Adrenal gland (tissue), 12 donors: ENCODE data around the gene TLR2. TPM values are rescaled to one million over a fixed set of nuclear protein-coding genes. Genes with fewer than 3 reads are reported as not detected.

Experiments used
- DNase-seq, 7 donors: peaks; one replicate each; pipeline ENCODE4 v3.0.0-alpha.2; 2019 to 2020
- H3K27ac ChIP-seq, 5 donors: fragments of 200-600 bp; sonication (generic) in 4 of 5; 1 replicate in 3 of 5; 2 replicates in 2 of 5; pipeline versions ENCODE4 v1.5.1 to v1.8.0; 2016 to 2020; ENCODE audit warnings: mild to moderate bottlenecking in 1 of 5
- H3K27me3 ChIP-seq: fragments of 200-600 bp; 2 replicates; pipeline ENCODE4 v1.8.0; 2021
- H3K36me3 ChIP-seq, 2 donors: fragments of 200-600 bp; replicated peaks in 1 of 2; 1 replicate in 1 of 2; 2 replicates in 1 of 2; pipeline versions ENCODE4 v1.5.1 to v1.8.0; 2018 to 2022
- H3K4me1 ChIP-seq, 2 donors: fragments of 200-600 bp; replicated peaks in 1 of 2; 1 replicate in 1 of 2; 2 replicates in 1 of 2; pipeline versions ENCODE4 v1.5.1 to v1.8.0; 2018 to 2021
- H3K4me3 ChIP-seq, 4 donors: fragments of 200-600 bp; sonication (generic) in 3 of 4; one replicate each; pipeline ENCODE4 v1.5.1; 2016 to 2018
- H3K9me3 ChIP-seq, 3 donors: fragments of 200-600 bp; sonication (generic) in 1 of 3; replicated peaks in 1 of 3; 1 replicate in 2 of 3; 2 replicates in 1 of 3; pipeline versions ENCODE4 v1.5.1 to v1.8.0; 2016 to 2021
- POLR2A ChIP-seq, 2 donors: fragments of 450-650 bp; IDR thresholded peaks; one replicate each; pipeline ENCODE4 v1.6.1; 2017; ENCODE audit warnings: antibody characterized with exemption in 2 of 2, mild to moderate bottlenecking in 2 of 2, moderate library complexity in 1 of 2
- whole genome bisulfite sequencing, 4 donors: extraction: QIAGEN DNeasy Blood & Tissue Kit in 2 of 4; methylation state at CpG; one replicate each; pipeline versions ENCODE4 v1.1.5 to v1.1.7; 2013 to 2017; 5-methylcytosine and 5-hydroxymethylcytosine counted together
- intact Hi-C, 2 donors: fragments of 100-400 bp; cut with DNase I; formaldehyde crosslinking; loops; one replicate each; pipeline versions ENCODE4 v1.14.1 to v1.15.0; 2022 to 2023
- polyA plus RNA-seq, 3 donors: library from polyadenylated mRNA; stranded (reverse); fragments of 200-250 nt in 2 of 3; fragments of 350-450 nt in 1 of 3; fragmentation: Illumina TruSeq in 1 of 3; extraction: RNeasy Lipid Tissue Mini Kit (QIAGEN cat#74804) in 1 of 3; gene quantifications; one replicate each; pipeline ENCODE4 v1.2.3, GENCODE V29; 2013 to 2014
- total RNA-seq, 9 donors: library from RNA; depleted of rRNA in 4 of 9; stranded (reverse); fragments of >200 nt in 4 of 9; fragments of 120-200 nt in 1 of 9; fragmentation: NEBNext Ultra II Directional in 1 of 9; extraction: Animal tissue kit (Norgen Biotek cat#: 25700) in 1 of 9; gene quantifications; one replicate each; pipeline versions ENCODE4 v1.1.0 to v1.2.4, GENCODE V29; 2013 to 2023
- TF ChIP-seq, protein P1 (sequence below), 6 experiments: fragments of 450-650 bp in 4 of 6; fragments of 200-600 bp in 2 of 6; sonication (generic) in 1 of 6; IDR thresholded peaks; 1 replicate in 5 of 6; 2 replicates in 1 of 6; pipeline versions ENCODE4 v1.5.1 to v1.8.0; 2016 to 2021; ENCODE audit warnings: antibody characterized with exemption in 6 of 6, mild to moderate bottlenecking in 2 of 6, moderate library complexity in 1 of 6
- donor health status: healthy with polysubstance abuse.
- donor health status: Bipolar disorder and iron deficiency.
- donor health status: DM: yes; HTN: yes; CAD: no.
- donor health status: DM: no; HTN: no; CAD: no.
- donor health status: DM: no; HTN: no; CAD: no.
- donor health status: DM: yes; HTN: yes; CAD: no.

Gene TLR2
- total and polyA plus RNA-seq, 12 donors, result 2.8 to 57.2 (median 21.7) TPM

DNA sequence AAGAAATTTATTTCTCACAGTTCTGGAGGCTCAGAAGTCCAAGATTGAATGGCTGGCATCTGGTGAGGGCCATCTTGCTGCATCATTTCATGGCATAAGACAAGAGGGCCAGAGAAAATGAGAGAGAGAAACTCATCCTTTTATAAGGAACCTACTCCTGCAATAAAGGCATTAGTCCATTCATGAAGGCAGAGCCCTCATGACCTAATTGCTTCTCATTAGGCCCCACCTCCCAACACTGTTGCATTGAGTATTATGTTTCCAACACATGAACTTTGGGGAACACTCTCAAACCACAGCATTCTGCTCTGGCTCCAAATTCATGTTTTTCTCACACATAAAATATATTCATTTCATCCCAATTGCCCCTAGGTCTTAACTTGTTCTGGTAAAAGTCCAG is 61.6 kb downstream of the TLR2 start:
- no peak for TF ChIP-seq POLR2A (IDR thresholded peaks at IDR 0.05)
- TF ChIP-seq, protein P1, sequence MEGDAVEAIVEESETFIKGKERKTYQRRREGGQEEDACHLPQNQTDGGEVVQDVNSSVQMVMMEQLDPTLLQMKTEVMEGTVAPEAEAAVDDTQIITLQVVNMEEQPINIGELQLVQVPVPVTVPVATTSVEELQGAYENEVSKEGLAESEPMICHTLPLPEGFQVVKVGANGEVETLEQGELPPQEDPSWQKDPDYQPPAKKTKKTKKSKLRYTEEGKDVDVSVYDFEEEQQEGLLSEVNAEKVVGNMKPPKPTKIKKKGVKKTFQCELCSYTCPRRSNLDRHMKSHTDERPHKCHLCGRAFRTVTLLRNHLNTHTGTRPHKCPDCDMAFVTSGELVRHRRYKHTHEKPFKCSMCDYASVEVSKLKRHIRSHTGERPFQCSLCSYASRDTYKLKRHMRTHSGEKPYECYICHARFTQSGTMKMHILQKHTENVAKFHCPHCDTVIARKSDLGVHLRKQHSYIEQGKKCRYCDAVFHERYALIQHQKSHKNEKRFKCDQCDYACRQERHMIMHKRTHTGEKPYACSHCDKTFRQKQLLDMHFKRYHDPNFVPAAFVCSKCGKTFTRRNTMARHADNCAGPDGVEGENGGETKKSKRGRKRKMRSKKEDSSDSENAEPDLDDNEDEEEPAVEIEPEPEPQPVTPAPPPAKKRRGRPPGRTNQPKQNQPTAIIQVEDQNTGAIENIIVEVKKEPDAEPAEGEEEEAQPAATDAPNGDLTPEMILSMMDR (IDR thresholded peaks at IDR 0.05), result no peak
- Histone ChIP-seq H3K36me3 (no peaks in the 10 kb centered on the region), H3K9me3 (no peaks in the 10 kb centered on the region), H3K4me1 (peaks cover 0 to 5% of the 10 kb centered on the region in 2 donors), H3K4me3 (no peak overlapping the region), H3K27me3 (no peaks in the 10 kb centered on the region), H3K27ac (no peak overlapping the region)
- intact Hi-C loops, result no loop called here
- DNase-seq, result no peak

DNA sequence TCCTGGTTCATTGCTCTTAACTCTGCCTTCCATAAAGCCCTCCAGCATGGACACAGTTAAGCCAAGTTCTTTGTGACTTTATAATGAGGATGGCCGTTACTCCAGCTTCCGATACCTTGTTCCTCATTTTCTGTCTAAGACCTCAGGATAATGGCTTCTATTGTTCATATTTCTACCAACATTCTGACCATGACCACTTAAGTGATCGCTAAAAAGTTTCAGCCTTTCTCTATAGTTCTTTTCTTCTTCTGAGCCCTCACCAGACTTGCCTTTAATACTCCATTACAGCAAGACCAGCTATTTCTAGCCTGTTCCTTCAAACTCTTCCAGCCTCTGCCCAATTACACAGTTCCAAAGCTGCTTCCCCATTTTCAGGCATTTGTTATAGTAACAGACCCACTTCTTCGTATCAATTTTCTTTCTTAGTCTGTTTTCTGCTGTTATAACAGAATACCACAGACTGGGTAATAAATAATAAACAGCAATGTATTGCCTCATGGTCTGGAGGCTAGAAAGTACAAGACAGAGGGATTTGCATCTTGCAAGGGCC is 63.4 kb downstream of the TLR2 start:
- no peaks in the 10 kb centered on the region for H3K27me3 ChIP-seq
- WGBS, 4 donors, result 67 to 82% (median 75%) methylated on average over 4 of the region's 4 CpGs
- intact Hi-C loops, result no loop called here
- H3K9me3 ChIP-seq, result no peaks in the 10 kb centered on the region
- peaks cover 0 to 5% of the 10 kb centered on the region in 2 donors for H3K4me1 ChIP-seq
- DNase-seq, result no peak
- no peaks in the 10 kb centered on the region for H3K36me3 ChIP-seq
- TF ChIP-seq POLR2A (IDR thresholded peaks at IDR 0.05), result no peak
- TF ChIP-seq, protein P1 (IDR thresholded peaks at IDR 0.05), result no peak
- peak overlapping the region in 2 of 5 donors; percentile 46 to 69 for H3K27ac ChIP-seq
- H3K4me3 ChIP-seq, result no peak overlapping the region

DNA sequence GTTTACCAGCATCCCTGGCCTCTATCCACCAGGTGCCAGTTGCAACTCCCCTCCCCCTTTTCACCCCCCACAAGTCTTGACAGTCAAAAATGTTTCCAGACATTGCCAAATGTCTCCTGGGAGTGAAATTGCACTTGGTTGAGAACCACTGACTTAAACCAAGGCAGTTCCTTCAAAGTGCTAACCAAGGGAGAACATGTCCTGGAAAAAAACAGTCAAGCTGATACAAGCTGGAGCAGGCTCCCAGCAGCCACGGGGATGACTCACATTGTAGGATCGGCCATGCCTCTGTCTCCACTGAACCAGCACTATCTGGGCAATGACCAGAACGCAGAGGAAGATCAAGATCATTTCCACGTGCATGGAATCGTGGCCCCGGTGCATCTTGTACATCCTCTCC is 64.3 kb downstream of the TLR2 start:
- Histone ChIP-seq H3K9me3 (no peaks in the 10 kb centered on the region), H3K27me3 (no peaks in the 10 kb centered on the region), H3K36me3 (no peaks in the 10 kb centered on the region), H3K27ac (peak overlapping the region in 2 of 5 donors; percentile 46 to 69), H3K4me1 (peaks cover 0 to 5% of the 10 kb centered on the region in 2 donors), H3K4me3 (no peak overlapping the region)
- TF ChIP-seq, protein P1 (IDR thresholded peaks at IDR 0.05), result no peak
- TF ChIP-seq POLR2A (IDR thresholded peaks at IDR 0.05), result no peak
- intact Hi-C loops, result no loop called here
- WGBS, 4 donors, result 37 to 47% (median 39%) methylated on average over 5 to 6 of the region's 6 CpGs
- peak in 6 of 7 donors; percentile 38 to 78 (median 56) for DNase-seq

DNA sequence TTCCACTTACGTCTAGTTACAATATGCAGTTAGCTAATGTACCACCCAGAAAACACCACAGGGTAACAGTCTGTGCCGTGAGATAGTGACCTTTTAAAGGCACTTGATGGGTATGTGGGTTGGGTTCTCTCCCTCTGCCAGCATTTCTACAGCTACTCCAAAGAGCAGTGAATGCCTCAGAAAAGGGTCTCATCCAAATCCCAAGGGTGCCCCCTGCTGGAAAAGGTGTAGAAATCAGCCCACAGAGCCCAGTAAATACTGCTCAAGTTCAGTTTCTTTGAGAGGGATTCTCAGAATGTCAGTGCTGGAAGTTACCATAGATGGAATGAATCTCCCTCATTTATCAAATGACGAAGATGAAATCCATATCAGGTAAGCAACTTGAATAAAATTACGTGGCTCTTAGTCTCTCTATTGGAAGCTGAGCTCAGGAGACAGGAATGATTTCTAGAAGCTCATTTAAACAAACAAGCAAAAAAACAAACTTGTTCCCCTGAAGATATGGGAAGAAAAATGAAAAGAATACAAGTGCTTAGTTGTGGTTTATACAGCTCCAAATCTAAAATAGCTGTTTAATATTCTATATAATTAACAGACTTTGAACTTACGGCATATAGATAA is 66.2 kb downstream of the TLR2 start:
- Histone ChIP-seq H3K27me3 (no peaks in the 10 kb centered on the region), H3K4me3 (no peak overlapping the region), H3K4me1 (peaks cover 0 to 5% of the 10 kb centered on the region in 2 donors), H3K27ac (no peak overlapping the region), H3K9me3 (no peaks in the 10 kb centered on the region), H3K36me3 (no peaks in the 10 kb centered on the region)
- peak; percentile 44 to 74 (median 63) for DNase-seq
- intact Hi-C loops, result no loop called here
- 34 to 38% (median 34%) methylated on average over 5 of the region's 5 CpGs for WGBS, 4 donors
- TF ChIP-seq, protein P1 (IDR thresholded peaks at IDR 0.05), result peak; percentile 41 to 69 (median 58)
- TF ChIP-seq POLR2A (IDR thresholded peaks at IDR 0.05), result no peak
